WERI-Rb-1 (cell line): ENCODE measurements around the gene EXOSC7.
A peak's percentile ranks its signal among the peaks of the same experiment; 100 is the strongest.

ENCODE experiments used
- DNase-seq: peaks from one replicate; pipeline ENCODE4 v3.0.0-alpha.2; 2020
- H3K27ac ChIP-seq: fragments of 250-450 bp; sonication (Bioruptor Pico); 2 replicates; pipeline ENCODE4 v1.5.1; 2020; ENCODE audit warnings: mild to moderate bottlenecking, moderate library complexity
- H3K27me3 ChIP-seq: fragments of 250-450 bp; sonication (Bioruptor Pico); 2 replicates; pipeline ENCODE4 v1.5.1; 2021; ENCODE audit warnings: mild to moderate bottlenecking, low read depth, moderate library complexity; ENCODE audit not compliant: insufficient read depth, severe bottlenecking
- H3K36me3 ChIP-seq: fragments of 250-450 bp; sonication (Bioruptor Pico); 2 replicates; pipeline ENCODE4 v1.5.1; 2020; ENCODE audit warnings: mild to moderate bottlenecking, moderate library complexity
- H3K4me3 ChIP-seq: 2 replicates; pipeline ENCODE4 v1.5.1; 2011; ENCODE audit warnings: low read depth, mild to moderate bottlenecking, control low read depth, low read length
- H3K9me3 ChIP-seq: fragments of 250-450 bp; sonication (Bioruptor Pico); 2 replicates; pipeline ENCODE4 v1.5.1; 2021; ENCODE audit warnings: mild to moderate bottlenecking, moderate library complexity; ENCODE audit not compliant: severe bottlenecking
- TF ChIP-seq, protein P1 (sequence below): IDR thresholded peaks from 2 replicates; pipeline ENCODE4 v1.5.1; 2011; ENCODE audit warnings: low read depth, mild to moderate bottlenecking, control low read depth, inconsistent platforms, low read length

EXOSC7 gene

DNA sequence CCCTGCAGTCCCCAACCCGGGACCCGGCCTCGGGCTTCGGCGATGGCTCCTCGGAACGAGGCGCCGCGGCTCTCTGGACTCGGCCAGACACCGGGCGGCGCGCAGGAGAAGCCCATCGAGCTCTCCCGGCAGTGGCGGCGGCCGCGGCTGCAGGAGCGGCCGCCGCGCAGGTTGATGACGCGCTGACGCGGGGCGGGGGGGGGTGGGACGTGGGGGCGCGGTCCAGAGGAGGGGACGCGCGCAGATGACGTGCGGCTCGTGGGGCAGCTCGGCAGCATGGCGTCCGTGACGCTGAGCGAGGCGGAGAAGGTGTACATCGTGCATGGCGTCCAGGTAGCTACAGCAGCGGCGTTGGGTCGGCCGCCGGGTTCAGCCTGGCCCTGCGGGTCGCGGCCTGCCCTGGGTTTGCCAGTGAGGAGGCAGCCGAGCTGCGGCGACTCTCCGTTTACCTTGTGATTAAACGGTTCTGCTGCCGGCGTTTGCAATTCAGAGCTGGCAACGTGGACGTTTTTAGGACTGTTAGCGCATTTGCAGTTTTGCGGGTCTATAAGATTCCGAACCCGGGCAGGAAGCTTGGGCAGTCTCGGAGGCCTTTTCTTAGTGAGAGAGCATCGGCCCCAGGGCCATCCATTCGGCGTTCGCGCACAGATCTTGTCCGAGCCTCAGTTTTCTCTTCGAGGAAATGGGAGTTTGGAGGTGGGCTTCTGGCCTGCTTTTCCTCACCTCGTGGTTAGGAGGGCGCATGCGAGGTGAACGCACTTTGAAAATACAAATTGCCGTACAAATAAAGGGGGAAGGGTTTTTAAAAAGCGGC is at the start of gene EXOSC7, which contains the start of gene ZDHHC3:
EXOSC7 (plus strand) TSS at position 243 of the 814 bp plus-strand sequence; CDS start at position 277, 34 bp downstream.
ZDHHC3 (minus strand) TSS at position 173 of the 814 bp plus-strand sequence. CDS start 16,738 bp downstream, outside the sequence.
- peak; percentile 80 for DNase-seq
- Histone ChIP-seq H3K36me3 (peaks cover 14% of the 10 kb centered on the region), H3K27me3 (no peaks in the 10 kb centered on the region), H3K4me3 (peak within 1 kb of the TSS; percentile 80), H3K9me3 (no peaks in the 10 kb centered on the region), H3K27ac (peak within 1 kb of the TSS; percentile 91)
- TF ChIP-seq, protein P1, sequence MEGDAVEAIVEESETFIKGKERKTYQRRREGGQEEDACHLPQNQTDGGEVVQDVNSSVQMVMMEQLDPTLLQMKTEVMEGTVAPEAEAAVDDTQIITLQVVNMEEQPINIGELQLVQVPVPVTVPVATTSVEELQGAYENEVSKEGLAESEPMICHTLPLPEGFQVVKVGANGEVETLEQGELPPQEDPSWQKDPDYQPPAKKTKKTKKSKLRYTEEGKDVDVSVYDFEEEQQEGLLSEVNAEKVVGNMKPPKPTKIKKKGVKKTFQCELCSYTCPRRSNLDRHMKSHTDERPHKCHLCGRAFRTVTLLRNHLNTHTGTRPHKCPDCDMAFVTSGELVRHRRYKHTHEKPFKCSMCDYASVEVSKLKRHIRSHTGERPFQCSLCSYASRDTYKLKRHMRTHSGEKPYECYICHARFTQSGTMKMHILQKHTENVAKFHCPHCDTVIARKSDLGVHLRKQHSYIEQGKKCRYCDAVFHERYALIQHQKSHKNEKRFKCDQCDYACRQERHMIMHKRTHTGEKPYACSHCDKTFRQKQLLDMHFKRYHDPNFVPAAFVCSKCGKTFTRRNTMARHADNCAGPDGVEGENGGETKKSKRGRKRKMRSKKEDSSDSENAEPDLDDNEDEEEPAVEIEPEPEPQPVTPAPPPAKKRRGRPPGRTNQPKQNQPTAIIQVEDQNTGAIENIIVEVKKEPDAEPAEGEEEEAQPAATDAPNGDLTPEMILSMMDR: no peak

DNA sequence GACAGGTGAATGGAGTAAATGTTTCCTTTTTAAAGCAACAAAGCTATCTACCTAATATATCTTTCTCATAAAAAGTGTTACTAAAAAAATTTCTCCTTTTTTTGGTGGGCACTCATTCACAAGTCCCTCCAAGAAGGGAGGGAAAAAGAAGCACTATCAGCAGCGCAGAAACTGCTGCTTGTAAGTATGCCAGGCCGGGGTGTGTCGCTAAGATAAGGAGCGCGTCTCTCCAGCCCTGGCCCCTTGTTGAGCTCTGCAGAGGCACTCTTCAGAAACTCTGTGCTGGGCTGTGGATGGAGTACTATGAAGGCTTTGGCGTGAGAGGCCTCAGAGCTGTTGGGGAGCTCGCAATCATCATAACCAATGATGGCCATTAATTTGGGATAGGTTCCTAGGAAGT is 49.1 kb upstream of the EXOSC7 start:
- no peak overlapping the region for H3K4me3 ChIP-seq
- no peak overlapping the region for H3K27ac ChIP-seq
- DNase-seq: no peak
- peaks cover 5% of the 10 kb centered on the region for H3K36me3 ChIP-seq
- TF ChIP-seq, protein P1: no peak
- no peaks in the 10 kb centered on the region for H3K9me3 ChIP-seq
- H3K27me3 ChIP-seq: no peaks in the 10 kb centered on the region

DNA sequence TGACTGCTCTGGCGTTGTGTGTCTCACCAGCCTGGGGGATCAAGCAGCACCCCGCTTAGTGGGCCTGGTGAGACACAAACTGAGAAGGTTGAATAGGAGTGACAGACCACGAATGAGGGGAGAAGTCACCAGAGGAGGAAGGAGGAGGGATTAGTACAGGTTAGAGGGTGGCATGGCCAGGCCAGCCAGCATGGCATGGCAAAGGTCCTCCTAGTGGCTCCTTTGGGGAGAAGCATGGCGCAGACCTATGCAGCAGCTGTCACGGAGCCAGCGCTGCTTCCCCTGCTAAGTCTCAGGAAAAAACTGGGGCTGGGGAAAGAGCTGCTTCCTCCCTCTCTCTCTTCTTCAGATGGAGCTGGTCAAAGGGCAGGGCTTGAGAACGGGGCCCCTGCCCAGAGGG is 48.7 kb upstream of the EXOSC7 start:
- Histone ChIP-seq H3K27me3 (no peaks in the 10 kb centered on the region), H3K27ac (no peak overlapping the region), H3K36me3 (peaks cover 7% of the 10 kb centered on the region), H3K9me3 (no peaks in the 10 kb centered on the region), H3K4me3 (no peak overlapping the region)
- DNase-seq: no peak
- TF ChIP-seq, protein P1: no peak

DNA sequence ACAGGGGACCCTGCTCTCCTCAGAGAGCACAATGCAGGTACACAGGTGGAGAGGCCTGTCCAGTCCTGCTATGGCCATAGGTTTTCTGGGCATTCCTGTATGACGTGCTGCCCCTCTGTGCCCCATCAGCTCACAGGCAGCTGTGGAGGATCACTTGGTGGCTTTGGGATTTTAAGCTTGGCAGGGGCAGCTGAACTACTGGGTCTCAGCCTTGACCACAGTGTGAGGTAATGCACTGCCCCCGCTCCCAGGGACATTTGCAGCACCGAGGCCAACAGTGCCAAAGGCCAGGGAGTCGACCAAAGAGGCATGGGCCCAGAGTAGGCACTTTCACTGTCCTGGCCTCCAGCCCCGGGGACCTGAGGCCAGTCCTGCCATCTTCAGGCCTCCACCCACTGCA is 46.3 kb upstream of the EXOSC7 start:
- no peak overlapping the region for H3K4me3 ChIP-seq
- DNase-seq: no peak
- TF ChIP-seq, protein P1: no peak
- no peak overlapping the region for H3K27ac ChIP-seq
- no peaks in the 10 kb centered on the region for H3K9me3 ChIP-seq
- H3K36me3 ChIP-seq: peaks cover 21% of the 10 kb centered on the region
- no peaks in the 10 kb centered on the region for H3K27me3 ChIP-seq

DNA sequence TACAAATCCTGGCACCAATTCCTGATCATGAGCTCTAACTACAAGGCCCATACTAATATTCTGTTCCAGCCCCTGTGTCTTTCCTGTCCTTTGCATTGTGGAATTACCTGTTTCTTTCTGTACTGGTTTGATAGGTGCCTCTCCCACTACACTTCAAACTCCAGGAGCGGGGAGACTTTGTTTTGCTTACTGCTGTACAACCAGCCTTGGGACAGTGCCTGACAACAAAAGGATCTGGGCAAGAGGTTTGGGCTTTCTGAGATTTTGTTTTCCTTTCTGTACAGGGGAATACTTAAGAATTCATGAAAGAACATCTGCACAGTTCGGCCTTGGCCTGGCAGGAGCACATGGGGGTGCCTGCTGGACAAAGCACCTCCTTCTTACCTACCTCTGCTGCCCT is 45.1 kb upstream of the EXOSC7 start:
- TF ChIP-seq, protein P1: no peak
- Histone ChIP-seq H3K4me3 (no peak overlapping the region), H3K27ac (no peak overlapping the region), H3K27me3 (no peaks in the 10 kb centered on the region), H3K36me3 (peaks cover 25% of the 10 kb centered on the region), H3K9me3 (no peaks in the 10 kb centered on the region)
- DNase-seq: no peak

DNA sequence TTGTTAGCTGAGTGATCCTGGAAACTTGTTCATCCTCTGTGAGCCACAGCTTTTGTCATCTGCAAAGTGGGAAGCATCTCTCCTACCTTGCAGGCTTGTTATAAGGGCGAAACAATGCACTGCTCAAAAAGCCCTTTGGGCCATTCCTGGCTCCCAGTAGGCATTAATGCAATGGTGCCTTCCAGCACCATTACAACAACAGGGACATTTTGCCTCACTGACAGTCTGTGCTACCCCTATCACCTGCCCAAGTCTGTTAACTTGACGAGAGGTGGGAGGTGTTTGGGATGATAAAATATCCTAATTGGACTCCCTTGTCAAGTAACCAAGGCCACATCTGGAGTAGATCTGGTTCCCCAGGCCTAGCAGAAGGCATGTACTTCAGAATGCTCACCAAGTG is 44.3 kb upstream of the EXOSC7 start:
- H3K36me3 ChIP-seq: peaks cover 25% of the 10 kb centered on the region
- no peaks in the 10 kb centered on the region for H3K9me3 ChIP-seq
- no peak for DNase-seq
- no peak overlapping the region for H3K4me3 ChIP-seq
- no peak overlapping the region for H3K27ac ChIP-seq
- TF ChIP-seq, protein P1: no peak
- H3K27me3 ChIP-seq: no peaks in the 10 kb centered on the region
